Mammary epithelial cell (primary cell): Measurements from ENCODE around the gene CREB3L2.

ENCODE experiments used
- EZH2 ChIP-seq: IDR thresholded peaks from 2 replicates; pipeline ENCODE4 v1.6.1; 2012; ENCODE audit warnings: low read length, inconsistent platforms, borderline replicate concordance
- TF ChIP-seq, protein P1 (sequence below), 2 donors: IDR thresholded peaks in 1 of 2; conservative IDR thresholded peaks in 1 of 2; 2 replicates each; pipeline ENCODE4 v1.5.1; 2011 to 2012; ENCODE audit warnings: inconsistent platforms in 2 of 2, low read length in 2 of 2, mild to moderate bottlenecking in 2 of 2, control low read depth in 1 of 2, low read depth in 1 of 2; ENCODE audit not compliant: insufficient read depth in 1 of 2; ENCODE audit errors: extremely low read depth in 1 of 2

DNA sequence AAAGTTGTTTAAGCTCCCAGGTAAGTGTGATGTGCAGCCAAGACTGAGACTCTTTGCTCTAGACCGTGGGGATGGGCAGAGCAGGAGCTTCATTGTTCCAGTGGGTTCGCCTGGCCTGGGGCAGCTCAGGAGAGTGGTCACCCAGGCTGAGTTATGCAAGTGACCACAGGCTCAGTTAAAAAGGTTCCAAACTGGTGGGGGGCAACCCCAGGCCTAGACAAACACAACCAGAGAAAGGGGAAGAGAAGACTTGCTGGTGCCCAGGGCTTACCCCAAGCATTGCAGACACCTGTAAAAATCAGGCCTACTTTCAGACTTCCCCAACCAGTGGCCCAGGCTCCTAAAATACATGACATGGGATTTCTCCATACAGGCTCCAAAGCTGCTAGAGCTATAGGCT, 21.6 kb downstream of the CREB3L2 start:
- TF ChIP-seq, protein P1, sequence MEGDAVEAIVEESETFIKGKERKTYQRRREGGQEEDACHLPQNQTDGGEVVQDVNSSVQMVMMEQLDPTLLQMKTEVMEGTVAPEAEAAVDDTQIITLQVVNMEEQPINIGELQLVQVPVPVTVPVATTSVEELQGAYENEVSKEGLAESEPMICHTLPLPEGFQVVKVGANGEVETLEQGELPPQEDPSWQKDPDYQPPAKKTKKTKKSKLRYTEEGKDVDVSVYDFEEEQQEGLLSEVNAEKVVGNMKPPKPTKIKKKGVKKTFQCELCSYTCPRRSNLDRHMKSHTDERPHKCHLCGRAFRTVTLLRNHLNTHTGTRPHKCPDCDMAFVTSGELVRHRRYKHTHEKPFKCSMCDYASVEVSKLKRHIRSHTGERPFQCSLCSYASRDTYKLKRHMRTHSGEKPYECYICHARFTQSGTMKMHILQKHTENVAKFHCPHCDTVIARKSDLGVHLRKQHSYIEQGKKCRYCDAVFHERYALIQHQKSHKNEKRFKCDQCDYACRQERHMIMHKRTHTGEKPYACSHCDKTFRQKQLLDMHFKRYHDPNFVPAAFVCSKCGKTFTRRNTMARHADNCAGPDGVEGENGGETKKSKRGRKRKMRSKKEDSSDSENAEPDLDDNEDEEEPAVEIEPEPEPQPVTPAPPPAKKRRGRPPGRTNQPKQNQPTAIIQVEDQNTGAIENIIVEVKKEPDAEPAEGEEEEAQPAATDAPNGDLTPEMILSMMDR (conservative IDR thresholded peaks at IDR 0.05 in 1 of 2, IDR thresholded peaks at IDR 0.05 in 1 of 2; ENCODE audit: extremely low read depth in 1 of 2, insufficient read depth in 1 of 2, low read depth in 1 of 2, low read length in 2 of 2), result no peak
- no peak for TF ChIP-seq EZH2
